Activated CD4-positive, alpha-beta T cell treated with anti-CD3 and anti-CD28 coated beads, Interleukin-2, amount 50 U/mL, for 48 hours (primary cell): ENCODE measurements around the gene BCAS3.

Experiments
- DNase-seq, 2 experiments: peaks; one replicate each; pipeline ENCODE4 v3.0.0-alpha.2; 2020

The BCAS3 gene

DNA sequence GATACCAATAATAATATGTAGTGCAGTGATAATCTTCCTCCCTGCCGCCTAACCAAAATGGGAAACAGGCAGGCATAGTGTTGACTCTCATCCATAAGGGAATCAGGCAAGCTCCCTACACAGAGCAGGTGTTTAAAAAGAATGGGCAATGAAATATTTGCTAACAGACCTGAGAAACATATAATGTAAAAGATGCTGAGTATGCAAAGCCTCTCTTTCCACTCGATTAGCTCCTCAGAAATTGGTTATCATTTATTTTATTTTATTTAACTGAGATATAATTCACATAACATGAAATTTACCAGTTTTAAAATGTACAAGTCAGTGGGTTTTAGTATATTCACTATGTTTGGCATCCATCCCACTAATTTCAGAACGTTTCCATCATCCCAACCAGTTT is 404.3 kb downstream of the BCAS3 start:
- no peak for DNase-seq

DNA sequence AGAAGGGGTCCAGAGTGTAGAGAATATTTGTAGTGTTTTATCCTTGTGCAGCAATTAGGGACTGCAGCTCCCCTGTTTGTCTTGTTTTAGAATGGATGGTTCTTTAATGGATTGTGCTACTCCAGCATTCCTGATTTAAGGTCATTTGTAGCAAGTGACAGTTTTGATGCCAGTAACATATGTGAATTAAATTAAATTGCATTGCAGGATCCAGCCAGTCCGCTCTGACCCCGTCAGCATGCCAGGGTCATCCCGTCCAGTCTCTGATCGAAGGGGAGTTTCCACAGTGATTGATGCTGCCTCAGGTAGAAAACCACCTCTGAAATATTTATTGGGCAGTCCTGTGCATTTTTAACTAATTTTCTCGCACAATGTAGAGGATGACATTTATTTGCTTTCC is 406.6 kb downstream of the BCAS3 start:
- DNase-seq: no peak

DNA sequence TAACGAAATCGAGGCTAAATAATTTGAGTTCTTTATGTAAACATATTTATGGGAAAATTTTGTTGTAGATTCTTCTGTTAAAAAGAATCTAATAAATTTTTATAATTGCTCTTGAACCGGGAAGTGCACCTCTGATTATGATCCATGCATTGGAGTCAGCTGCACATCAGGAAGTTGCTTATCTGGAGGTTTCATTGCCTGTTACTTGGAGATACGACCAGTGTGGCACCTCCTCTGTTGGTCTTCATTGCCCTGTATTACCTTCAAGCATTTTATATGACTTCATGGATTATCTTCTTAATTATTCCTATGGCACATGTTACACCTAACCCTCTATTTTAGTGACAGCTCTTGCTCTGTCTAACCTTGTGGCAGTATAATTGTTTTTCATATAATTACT is 409.4 kb downstream of the BCAS3 start:
- DNase-seq: no peak

DNA sequence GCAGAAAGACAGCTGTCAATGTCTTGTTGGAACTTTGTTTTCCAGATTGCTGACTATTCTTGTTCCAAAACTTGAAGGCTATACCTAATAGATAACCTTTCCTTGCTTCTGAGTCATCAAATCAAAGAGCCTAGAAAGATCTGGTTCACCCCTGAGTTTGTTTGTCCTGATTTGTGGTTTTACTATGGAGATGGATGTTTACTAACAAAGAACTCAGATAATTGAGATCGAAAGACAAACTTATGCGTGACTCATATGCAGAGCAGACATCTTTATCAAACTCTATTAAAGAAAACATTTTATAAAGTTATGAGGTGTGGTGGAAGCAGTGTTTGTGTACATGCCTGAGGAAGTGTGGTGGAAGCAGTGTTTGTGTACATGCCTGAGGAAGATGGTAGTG is 410.9 kb downstream of the BCAS3 start:
- DNase-seq: no peak

DNA sequence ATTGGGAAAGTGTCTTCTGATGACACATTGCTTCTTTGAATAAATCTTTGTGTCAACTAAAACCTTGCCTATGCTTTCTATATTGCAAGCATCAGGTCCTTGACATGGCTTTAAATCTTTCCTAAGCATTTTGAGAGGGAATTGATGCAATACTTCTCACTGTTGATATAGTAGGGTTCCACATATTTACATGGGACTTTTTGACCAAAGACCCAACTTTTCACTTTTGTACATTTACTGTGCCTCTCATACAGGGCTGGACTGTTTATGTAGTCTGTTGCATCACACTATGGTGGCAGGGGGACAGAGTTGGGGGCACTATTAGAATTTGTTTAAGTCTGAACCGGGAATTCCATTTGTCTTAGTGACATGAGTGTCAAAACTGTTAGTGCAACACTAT is 413.4 kb downstream of the BCAS3 start:
- no peak for DNase-seq

DNA sequence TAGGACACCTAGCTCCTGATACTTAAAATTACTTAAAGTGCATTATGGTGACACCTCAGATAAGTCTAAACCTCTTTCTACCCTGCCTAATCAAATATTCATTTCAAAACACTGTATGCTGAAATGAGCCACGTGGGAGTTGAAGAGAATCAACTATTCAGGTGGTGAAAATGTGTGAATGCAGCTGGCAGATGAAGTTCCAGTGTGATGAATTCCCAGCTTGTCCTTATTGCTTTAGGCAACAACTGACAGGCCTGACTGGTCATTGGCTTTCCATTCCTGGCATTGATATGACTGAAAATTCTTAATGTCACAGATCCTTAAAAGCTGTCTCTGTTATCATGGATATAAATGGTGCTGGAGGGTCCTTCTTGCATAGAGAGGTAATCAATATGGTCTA is 420.1 kb downstream of the BCAS3 start:
- no peak for DNase-seq

DNA sequence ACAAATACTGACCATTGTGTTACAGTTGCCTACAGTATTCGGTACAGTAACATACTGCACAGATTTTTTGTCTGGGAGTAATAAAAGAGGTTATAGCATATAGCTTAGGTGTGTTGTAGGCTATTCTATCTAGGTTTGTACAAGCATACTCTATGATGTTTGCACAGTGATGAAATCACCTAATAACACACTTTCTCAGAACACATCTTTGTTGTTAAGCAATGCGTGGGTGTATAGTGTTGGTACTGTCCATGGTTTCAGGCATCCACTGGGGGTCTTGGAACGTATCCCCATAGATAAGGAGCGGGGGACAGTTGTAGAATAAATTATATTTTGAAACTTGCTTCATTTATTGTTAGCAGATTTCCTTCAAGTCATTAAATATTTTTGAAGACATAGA is 428.7 kb downstream of the BCAS3 start:
- DNase-seq: no peak

DNA sequence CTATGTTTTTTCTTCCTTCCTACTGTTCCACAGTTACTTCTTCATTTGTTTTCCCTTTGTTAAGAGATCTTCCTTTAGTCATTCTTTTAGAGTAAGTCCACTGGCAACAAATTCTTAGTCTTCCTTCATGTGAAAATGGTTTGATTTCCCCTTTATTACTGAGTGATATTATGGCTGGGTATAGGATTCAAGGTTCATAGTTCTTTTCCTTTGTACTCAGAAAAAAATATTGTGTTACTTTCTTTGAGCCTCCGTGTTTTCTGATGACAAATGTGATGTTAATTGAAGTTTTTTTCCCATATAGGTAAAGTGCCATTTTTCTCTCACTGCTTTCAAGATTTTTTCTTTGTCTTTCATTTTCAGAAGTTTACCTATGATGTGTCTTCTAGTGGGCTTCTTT is 438.9 kb downstream of the BCAS3 start:
- no peak for DNase-seq

DNA sequence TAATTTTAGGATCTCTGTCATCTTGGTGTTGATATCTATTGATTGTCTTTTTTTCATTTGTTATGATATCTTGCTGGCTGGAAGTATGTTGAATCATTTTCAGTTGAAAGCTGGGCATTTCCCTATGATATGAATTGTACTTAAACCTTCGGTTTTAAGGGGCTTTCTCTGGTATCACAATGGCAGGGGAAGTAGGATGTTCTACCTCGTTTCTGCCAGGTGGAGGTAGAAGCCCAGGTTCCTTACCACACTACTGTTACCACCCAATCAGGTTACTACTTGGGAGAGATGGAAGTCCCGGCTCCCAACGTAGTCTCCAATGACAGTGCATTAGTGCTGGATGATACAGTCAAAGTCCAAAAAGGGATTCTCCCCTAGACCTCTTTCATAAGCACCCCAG is 440.3 kb downstream of the BCAS3 start:
- DNase-seq: no peak

DNA sequence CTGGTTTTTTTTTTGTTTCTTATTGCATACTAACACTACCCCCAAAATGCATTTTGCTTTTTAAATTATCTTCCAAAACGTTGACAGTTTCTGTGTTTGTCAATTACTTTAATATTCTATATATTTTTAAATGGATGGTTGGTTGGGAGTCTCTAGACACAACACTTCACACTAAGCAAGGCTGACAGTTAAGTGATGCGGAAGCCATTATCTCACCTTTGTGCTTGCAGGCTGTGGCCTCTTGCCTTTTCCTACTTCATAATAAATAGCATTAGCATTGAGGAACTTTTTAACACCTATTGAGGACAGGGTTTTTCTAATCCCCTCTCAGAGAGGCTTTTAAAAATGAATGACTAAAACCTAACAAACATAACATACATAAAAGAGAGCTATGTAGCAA is 441.2 kb downstream of the BCAS3 start:
- DNase-seq: no peak

DNA sequence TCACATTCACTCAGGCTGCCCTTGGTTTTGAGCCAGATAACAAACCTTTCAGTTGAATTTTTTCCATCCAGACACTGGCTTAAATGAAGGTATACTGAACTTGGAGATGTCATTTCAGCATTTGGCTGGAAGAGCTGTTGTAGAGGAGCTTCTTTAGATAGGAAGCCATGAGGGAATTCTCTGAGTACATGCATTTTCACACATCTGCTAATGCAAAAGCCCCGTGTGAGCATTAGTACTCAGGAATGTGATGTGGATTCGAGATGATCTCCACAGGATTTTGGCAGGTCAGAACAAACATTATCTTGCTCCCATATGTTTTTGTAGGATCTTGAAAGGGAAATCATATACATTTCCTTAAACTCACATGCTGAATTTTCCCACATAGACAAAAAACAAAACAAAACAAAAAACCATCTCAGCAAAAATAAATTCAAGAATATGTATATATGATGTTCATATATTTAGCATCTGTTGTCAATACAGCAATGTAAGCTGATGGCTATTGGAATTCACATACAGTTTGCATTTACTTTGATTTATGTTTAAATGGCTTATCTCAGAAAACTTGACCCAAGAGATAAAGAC is 444.8 kb downstream of the BCAS3 start:
- DNase-seq: no peak

DNA sequence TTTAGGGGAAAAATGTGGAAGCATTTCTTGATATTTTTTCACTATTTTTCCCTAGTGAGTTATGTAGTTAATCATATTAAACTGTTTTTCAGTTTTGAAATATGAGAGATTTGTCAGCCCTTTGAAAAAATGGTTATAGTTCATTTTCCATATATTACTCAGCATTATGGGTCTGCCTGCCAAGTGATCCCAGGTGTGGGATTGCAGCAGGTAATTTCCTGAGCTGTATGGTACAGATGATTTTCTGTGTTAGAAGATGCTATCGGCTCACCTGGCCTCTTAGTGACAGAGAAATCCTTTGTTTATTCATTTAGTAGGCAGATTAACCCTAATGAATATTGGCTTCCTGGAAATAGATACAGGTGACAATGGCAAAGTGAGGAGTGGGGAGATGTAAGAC is 446.9 kb downstream of the BCAS3 start:
- no peak for DNase-seq

DNA sequence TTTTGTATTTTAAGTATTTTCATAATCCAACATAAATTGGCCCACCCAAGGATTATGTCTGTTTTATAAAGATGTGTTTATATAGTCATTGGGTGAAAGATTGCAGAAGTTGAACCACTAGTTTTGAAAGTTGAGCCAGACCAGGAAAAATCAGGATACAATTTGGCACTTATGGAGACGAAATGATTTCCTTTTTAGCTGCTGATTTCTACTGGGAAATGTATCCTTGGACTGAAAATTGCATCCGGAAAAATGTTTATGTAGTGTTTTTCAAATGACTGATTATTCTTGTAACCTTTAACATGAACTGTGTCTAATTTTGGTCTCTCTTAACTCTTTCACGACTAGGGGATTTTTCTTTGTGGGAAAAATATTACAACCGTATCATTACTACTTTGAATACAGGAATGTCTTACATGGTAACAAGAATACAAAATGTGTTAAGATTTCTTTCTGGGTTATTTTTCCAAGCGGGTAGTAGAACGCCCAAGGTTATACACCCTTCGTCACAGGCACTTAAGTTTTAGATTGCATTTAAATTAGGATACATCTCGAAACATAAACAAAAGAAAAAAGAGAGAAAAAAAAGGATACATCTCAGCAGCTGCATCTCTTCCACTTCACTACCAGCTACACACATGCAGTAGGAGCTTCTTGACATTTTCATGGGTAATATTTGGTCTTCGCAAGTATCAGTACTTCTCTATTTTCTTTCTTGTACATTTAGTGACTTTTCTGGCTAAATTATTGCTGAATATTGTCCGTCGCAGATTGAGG is 449.0 kb downstream of the BCAS3 start:
- DNase-seq: no peak

DNA sequence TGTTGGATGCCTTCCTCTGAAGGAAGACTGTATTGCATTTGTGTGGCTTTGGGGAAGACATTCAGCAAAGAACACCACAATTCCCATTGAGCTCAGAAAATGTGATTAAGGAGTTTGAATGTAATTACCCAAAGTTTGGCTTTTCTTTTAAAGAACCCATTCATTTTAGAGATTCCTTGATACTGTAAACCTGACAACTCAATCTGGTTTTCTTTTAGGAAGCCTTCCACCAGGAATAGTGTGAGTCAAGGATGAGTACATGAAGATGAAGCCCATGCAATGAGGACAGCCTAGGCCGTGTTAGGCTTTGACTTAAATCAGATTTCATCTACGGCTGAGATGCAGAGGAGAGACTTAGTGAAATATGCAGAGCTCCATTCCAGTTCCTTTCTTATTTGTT is 450.3 kb downstream of the BCAS3 start:
- no peak for DNase-seq

DNA sequence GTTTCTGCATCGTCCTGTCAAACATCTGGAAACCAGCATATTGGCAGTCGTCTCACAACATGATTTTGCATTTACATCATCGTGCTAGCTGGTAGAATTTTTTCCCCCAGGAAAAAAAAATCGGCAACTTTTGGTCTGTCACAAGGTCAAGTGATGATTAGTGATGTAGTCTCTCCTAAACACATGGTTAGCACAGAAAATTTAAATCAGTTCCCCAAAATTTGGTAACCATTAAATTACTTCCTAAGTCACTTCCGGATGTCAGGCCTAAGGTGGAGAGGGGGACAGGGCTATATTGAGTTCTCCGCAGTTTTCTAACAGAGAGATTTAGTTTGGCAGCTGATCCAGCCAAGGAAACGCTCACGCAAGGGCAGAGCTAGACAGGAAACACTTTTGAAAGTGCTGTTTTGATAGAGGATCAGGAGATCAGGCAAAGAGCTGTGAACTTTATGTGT is 451.0 kb downstream of the BCAS3 start:
- no peak for DNase-seq

DNA sequence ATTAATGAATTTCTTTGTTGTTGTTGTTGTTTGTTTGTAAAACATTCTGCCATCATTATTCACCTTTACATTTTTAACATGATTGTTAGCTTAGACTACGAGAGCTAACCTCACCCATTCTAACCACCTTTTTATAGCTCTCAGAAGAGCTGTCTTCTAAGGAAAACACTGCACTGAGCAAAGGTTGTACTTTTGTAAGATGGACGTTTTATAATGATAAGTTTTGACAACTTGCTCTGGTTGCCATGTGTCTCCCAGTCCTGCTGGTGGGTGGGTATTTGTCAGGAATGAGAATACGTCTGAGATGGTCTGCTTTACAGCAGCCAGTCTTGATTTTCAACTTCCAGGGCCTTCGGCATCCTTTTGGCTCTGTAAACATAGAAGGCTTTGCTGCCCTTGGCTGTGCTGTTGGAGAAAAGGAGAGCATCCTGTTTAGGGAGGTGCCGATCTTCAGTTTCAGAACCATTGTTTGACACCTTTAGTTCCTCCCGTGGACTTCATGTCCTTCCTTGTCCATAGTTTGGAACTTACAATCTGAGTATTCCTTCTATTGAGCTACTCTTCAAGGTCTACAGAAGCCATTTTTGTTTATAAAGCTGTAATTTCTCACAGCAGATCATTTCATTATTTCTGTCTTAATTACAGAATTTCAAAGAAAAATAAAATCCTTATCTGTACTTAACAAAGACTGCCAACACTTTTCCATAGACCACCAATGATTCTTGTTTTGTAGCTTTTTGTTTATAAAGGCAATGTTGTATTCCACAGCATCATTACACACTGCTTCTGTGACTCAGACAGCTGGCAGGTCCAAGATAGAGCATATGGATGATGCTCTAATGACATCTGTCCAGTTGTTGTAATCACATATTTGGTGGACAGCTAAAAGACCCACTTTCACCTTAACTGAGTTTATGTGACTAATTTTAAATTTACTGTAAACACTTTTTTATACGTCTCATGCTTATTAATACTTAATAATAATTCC is 451.9 kb downstream of the BCAS3 start:
- DNase-seq: no peak

DNA sequence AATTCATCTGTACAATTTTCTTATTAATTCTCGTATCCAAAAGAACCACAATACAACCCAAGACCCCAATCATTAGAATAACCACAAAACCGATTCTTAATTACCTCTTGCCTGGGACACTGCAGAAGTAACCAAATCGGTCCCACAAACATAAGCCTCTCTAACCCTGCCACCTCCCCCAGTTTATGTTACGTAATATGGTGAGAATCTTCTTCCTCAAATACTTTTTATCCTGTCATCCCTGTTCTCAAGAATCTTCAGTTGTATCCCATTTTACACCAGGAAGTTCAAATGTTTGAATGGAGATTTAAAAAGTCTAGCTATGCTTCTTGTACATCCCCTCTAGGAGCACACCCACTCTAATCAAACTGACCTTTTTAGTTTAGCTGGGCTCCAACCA is 452.7 kb downstream of the BCAS3 start:
- DNase-seq: no peak

DNA sequence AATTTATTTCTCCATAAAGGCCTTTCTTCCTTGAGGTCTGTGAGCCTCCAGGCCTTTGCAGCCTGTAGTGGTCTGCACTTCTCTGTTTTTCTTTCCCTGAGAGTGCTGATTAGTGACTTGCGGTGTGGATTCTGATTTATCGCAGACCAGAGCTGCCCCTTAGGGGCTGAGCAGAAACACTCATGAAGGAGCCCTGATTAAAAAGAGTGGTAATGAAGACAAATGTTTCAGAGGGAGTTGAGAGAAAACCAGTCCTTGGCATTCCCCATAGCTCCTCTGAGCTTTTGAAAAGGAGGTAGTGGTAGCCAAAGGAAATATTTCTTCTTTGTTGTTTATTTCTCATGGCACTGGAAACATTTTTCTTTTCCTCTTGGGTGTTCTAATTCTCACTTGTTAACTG is 453.9 kb downstream of the BCAS3 start:
- DNase-seq: no peak

DNA sequence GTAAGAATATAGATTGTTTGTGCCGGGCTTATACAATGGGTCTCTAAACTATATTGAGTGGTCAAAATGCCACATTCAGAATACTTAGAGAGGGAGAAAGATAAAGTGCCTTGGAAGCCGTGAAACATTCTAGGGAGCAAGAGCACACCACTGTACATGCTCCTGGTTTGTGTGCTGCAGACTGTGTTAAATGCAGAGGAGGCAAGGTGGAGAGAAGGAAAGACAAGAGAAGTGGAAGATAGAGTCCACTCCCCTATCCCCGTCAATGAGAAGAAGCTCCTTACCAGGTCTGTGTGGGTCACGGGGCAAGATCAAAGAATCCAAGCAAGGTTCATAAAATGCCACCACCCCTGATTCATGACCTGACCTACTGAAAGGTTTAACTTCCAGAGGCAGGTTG is 454.9 kb downstream of the BCAS3 start:
- DNase-seq: no peak

DNA sequence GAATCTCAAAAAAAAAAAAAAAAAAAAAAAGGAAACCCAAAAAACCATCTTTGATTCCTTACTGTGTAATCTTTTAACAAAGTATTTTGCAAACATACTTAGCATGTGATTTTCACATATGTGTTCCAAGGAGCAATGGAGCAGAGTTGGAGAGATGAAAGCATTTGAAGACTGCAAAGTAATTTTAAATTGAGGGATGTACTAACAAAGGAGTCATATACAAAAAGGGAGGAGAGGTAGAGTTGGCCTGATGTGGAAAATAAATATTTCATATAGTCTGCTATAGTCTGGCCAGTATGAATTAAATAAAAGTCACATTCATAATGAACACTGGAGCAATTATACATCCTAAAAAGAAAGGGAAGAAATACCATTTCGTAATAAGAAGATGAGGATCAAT is 456.2 kb downstream of the BCAS3 start:
- no peak for DNase-seq

DNA sequence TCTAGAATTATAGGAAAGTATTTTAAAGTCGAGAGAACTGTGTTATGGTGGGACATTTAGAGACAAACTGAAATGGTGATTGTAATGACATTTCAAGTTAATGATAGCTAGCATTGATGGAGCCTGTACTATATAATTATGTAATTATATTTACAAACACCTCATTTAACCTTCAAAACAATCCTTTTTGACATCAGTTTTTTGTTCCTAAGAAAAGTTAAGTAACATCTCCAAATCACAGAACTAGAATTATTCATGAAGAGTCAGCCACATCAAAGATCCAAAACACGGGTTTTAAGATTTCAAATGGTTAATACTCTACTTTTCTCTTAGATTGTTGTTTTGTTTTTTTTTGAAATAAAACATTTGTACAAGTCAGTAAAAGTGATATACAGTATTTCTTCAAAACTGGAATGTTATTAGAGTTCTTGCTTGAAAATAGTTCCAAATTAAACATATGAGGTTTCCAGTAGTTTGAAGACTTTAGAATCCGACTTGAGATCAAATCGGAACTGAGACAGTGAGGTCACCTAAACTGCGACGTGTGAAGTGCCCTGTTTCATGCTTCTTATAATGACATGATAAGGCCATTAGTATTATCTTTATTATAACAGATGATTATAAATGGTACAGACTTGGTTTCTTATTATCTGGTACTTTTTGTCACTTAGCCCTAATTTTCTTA is 457.0 kb downstream of the BCAS3 start:
- no peak for DNase-seq

DNA sequence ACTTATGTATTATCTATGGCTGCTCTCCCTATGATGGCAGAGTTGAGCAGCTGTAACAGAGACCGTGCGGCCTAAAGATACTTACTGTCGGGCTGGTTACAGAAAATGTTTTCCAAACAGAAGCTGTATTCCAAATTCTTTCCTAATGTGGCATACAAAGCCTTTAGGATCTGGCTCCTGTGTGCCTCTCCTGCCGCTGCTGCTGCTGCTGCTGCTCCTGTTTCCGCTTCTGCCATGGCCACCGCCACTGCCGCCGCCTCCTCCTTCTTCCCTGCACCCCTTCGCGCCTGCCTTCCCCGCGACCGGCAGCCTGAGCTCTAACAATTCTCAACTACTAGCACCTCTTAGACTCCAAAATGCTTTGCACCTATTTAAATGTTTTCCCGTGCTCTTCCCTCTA is 458.1 kb downstream of the BCAS3 start:
- DNase-seq: no peak

DNA sequence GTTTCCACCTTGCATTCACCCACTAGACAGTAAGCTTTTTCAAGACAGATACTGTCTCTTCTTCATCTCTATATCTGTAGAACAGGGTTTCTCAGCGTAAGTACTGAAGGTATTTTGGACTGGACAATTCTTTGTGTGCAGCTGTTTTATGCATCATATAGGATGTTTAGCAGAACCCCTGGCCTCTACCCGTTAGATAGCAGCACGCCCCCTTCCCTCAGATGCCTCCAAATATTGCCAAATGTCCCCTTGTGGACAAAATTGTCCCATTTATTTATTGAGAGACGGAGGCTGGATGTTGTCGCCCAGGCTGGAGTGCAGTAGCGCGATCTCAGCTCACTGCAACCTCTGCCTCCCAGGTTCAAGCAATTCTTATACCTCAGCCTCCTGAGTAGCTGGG is 458.6 kb downstream of the BCAS3 start:
- no peak for DNase-seq
